Rectal smooth muscle tissue (tissue), 1 donor: ENCODE results near the gene RBP2.

Experiments
- H3K27ac ChIP-seq: one replicate; pipeline ENCODE4 v1.7.0; 2013; ENCODE audit warnings: low read depth, low read length, inconsistent platforms
- H3K27me3 ChIP-seq: one replicate; pipeline ENCODE4 v1.7.0; 2013; ENCODE audit warnings: low read length; ENCODE audit not compliant: control insufficient read depth, insufficient read depth
- H3K36me3 ChIP-seq: one replicate; pipeline ENCODE4 v1.7.0; 2013; ENCODE audit warnings: low read length; ENCODE audit not compliant: control insufficient read depth, insufficient read depth
- H3K4me1 ChIP-seq: one replicate; pipeline ENCODE4 v1.7.0; 2013; ENCODE audit warnings: low read length; ENCODE audit not compliant: control insufficient read depth, insufficient read depth
- H3K4me3 ChIP-seq: one replicate; pipeline ENCODE4 v1.7.0; 2013; ENCODE audit warnings: low read length
- H3K9ac ChIP-seq: one replicate; pipeline ENCODE4 v1.7.0; 2013; ENCODE audit warnings: low read length

RBP2 gene

GRCh38 chr3:139454346-139454745, 22.0 kb downstream of the RBP2 start:
- Histone ChIP-seq H3K9ac (no peak overlapping the region), H3K4me1 (no peaks in the 10 kb centered on the region), H3K27me3 (no peaks in the 10 kb centered on the region), H3K36me3 (no peaks in the 10 kb centered on the region), H3K27ac (no peak overlapping the region), H3K4me3 (no peak overlapping the region)

- Histone ChIP-seq H3K4me1 (no peaks in the 10 kb centered on the region), H3K9ac (no peak overlapping the region), H3K27ac (no peak overlapping the region), H3K36me3 (no peaks in the 10 kb centered on the region), H3K4me3 (no peak overlapping the region), H3K27me3 (no peaks in the 10 kb centered on the region)
Measured at GRCh38 chr3:139450159-139450558, 26.2 kb downstream of the RBP2 start.

- Histone ChIP-seq H3K27ac (no peak overlapping the region), H3K36me3 (no peaks in the 10 kb centered on the region), H3K9ac (no peak overlapping the region), H3K4me1 (no peaks in the 10 kb centered on the region), H3K4me3 (no peak overlapping the region), H3K27me3 (no peaks in the 10 kb centered on the region)
Measured at GRCh38 chr3:139449566-139449965, 26.8 kb downstream of the RBP2 start.

GRCh38 chr3:139448104-139448503, 28.2 kb downstream of the RBP2 start:
- H3K4me3 ChIP-seq: no peak overlapping the region
- H3K27ac ChIP-seq: no peak overlapping the region
- H3K9ac ChIP-seq: no peak overlapping the region
- H3K36me3 ChIP-seq: no peaks in the 10 kb centered on the region
- H3K4me1 ChIP-seq: no peaks in the 10 kb centered on the region
- H3K27me3 ChIP-seq: no peaks in the 10 kb centered on the region

- no peak overlapping the region for H3K4me3 ChIP-seq
- no peaks in the 10 kb centered on the region for H3K4me1 ChIP-seq
- H3K27me3 ChIP-seq: no peaks in the 10 kb centered on the region
- H3K27ac ChIP-seq: no peak overlapping the region
- H3K9ac ChIP-seq: no peak overlapping the region
- no peaks in the 10 kb centered on the region for H3K36me3 ChIP-seq
Measured at GRCh38 chr3:139447486-139447885, 28.8 kb downstream of the RBP2 start.

- Histone ChIP-seq H3K4me3 (no peak overlapping the region), H3K9ac (no peak overlapping the region), H3K27ac (no peak overlapping the region), H3K4me1 (no peaks in the 10 kb centered on the region), H3K27me3 (no peaks in the 10 kb centered on the region), H3K36me3 (no peaks in the 10 kb centered on the region)
Measured at GRCh38 chr3:139444446-139444845, 31.9 kb downstream of the RBP2 start.

GRCh38 chr3:139443186-139443585, 33.1 kb downstream of the RBP2 start:
- Histone ChIP-seq H3K27ac (no peak overlapping the region), H3K36me3 (no peaks in the 10 kb centered on the region), H3K4me1 (no peaks in the 10 kb centered on the region), H3K4me3 (no peak overlapping the region), H3K9ac (no peak overlapping the region), H3K27me3 (no peaks in the 10 kb centered on the region)

- no peaks in the 10 kb centered on the region for H3K4me1 ChIP-seq
- no peak overlapping the region for H3K9ac ChIP-seq
- no peak overlapping the region for H3K4me3 ChIP-seq
- no peak overlapping the region for H3K27ac ChIP-seq
- H3K36me3 ChIP-seq: no peaks in the 10 kb centered on the region
- H3K27me3 ChIP-seq: no peaks in the 10 kb centered on the region
Measured at GRCh38 chr3:139441656-139442055, 34.7 kb downstream of the RBP2 start.

GRCh38 chr3:139440639-139441556, 35.4 kb downstream of the RBP2 start:
- H3K27ac ChIP-seq: no peak overlapping the region
- H3K27me3 ChIP-seq: no peaks in the 10 kb centered on the region
- no peak overlapping the region for H3K9ac ChIP-seq
- H3K4me3 ChIP-seq: no peak overlapping the region
- H3K4me1 ChIP-seq: no peaks in the 10 kb centered on the region
- H3K36me3 ChIP-seq: no peaks in the 10 kb centered on the region

- Histone ChIP-seq H3K4me3 (no peak overlapping the region), H3K27ac (no peak overlapping the region), H3K4me1 (no peaks in the 10 kb centered on the region), H3K36me3 (no peaks in the 10 kb centered on the region), H3K27me3 (no peaks in the 10 kb centered on the region), H3K9ac (no peak overlapping the region)
Measured at GRCh38 chr3:139439278-139439677, 37.0 kb downstream of the RBP2 start.

- H3K9ac ChIP-seq: no peak overlapping the region
- H3K27me3 ChIP-seq: no peaks in the 10 kb centered on the region
- H3K4me1 ChIP-seq: no peaks in the 10 kb centered on the region
- H3K27ac ChIP-seq: no peak overlapping the region
- no peaks in the 10 kb centered on the region for H3K36me3 ChIP-seq
- no peak overlapping the region for H3K4me3 ChIP-seq
Measured at GRCh38 chr3:139434764-139435307, 41.5 kb downstream of the RBP2 start.

- H3K4me1 ChIP-seq: no peaks in the 10 kb centered on the region
- no peaks in the 10 kb centered on the region for H3K27me3 ChIP-seq
- no peak overlapping the region for H3K9ac ChIP-seq
- H3K36me3 ChIP-seq: no peaks in the 10 kb centered on the region
- H3K4me3 ChIP-seq: no peak overlapping the region
- no peak overlapping the region for H3K27ac ChIP-seq
Measured at GRCh38 chr3:139434228-139434627, 42.1 kb downstream of the RBP2 start.

- Histone ChIP-seq H3K27me3 (no peaks in the 10 kb centered on the region), H3K4me3 (no peak overlapping the region), H3K4me1 (no peaks in the 10 kb centered on the region), H3K36me3 (no peaks in the 10 kb centered on the region), H3K9ac (no peak overlapping the region), H3K27ac (no peak overlapping the region)
Measured at GRCh38 chr3:139433089-139433488, 43.2 kb downstream of the RBP2 start.
